K562 (cell line): Measurements from ENCODE around the gene RPLP2. TPM values are rescaled to one million over a fixed set of nuclear protein-coding genes. Genes with fewer than 3 reads are reported as not detected.

ENCODE experiments used
- CBFA2T3 ChIP-seq: fragments of 450-650 bp; IDR thresholded peaks from 2 replicates; pipeline ENCODE4 v1.6.1; 2017
- CHD2 ChIP-seq: IDR thresholded peaks from 2 replicates; pipeline ENCODE4 v1.6.1; 2011; ENCODE audit warnings: low read depth, low read length
- GATA2 ChIP-seq: sonication (generic); formaldehyde crosslinking; IDR thresholded peaks from 2 replicates; pipeline ENCODE4 v1.4.0; 2020; ENCODE audit warnings: mild to moderate bottlenecking, missing genetic modification reagents
- HIVEP1 ChIP-seq: fragments of 250-450 bp; sonication (Bioruptor Pico); IDR thresholded peaks from 2 replicates; pipeline ENCODE4 v1.4.0; 2020; ENCODE audit warnings: mild to moderate bottlenecking
- HOXB6 ChIP-seq: fragments of 250-450 bp; sonication (Bioruptor Pico); IDR thresholded peaks from 2 replicates; pipeline ENCODE4 v1.5.1; 2022; ENCODE audit warnings: mild to moderate bottlenecking, borderline replicate concordance
- JUNB ChIP-seq: fragments of 450-650 bp; formaldehyde crosslinking; conservative IDR thresholded peaks from 2 replicates; pipeline ENCODE4 v1.4.0; 2020; ENCODE audit warnings: mild to moderate bottlenecking
- NBN ChIP-seq: fragments of 450-650 bp; IDR thresholded peaks from 2 replicates; pipeline ENCODE4 v1.6.1; 2016; ENCODE audit warnings: low read depth, mild to moderate bottlenecking
- NCOA4 ChIP-seq: fragments of 450-650 bp; IDR thresholded peaks from 2 replicates; pipeline ENCODE4 v1.6.1; 2018; ENCODE audit warnings: mild to moderate bottlenecking; ENCODE audit not compliant: partially characterized antibody
- NR1H2 ChIP-seq: sonication (generic); formaldehyde crosslinking; IDR thresholded peaks from 2 replicates; pipeline ENCODE4 v1.4.0; 2020; ENCODE audit warnings: mild to moderate bottlenecking, missing genetic modification reagents
- NR2C1 ChIP-seq, 2 experiments: fragments of 450-650 bp; IDR thresholded peaks; 2 replicates each; pipeline ENCODE4 v1.6.1; 2017; ENCODE audit warnings: mild to moderate bottlenecking in 2 of 2, antibody characterized with exemption in 1 of 2, inconsistent platforms in 1 of 2, missing compliant biosample characterization in 1 of 2, missing genetic modification characterization in 1 of 2
- PRPF4 ChIP-seq: fragments of 200-400 bp; formaldehyde crosslinking; IDR thresholded peaks from one replicate; pipeline ENCODE4 v1.6.1; 2017; ENCODE audit warnings: low read length, low read depth, mild to moderate bottlenecking; ENCODE audit not compliant: insufficient read depth, poor library complexity, severe bottlenecking
- RBM25 ChIP-seq: fragments of 200-400 bp; formaldehyde crosslinking; IDR thresholded peaks from 2 replicates; pipeline ENCODE4 v1.6.1; 2018; ENCODE audit warnings: low read length, low read depth, moderate library complexity; ENCODE audit not compliant: severe bottlenecking
- TCF3 ChIP-seq: sonication (generic); formaldehyde crosslinking; IDR thresholded peaks from 2 replicates; pipeline ENCODE4 v1.4.0; 2020; ENCODE audit warnings: mild to moderate bottlenecking, missing genetic modification reagents
- ZBED1 ChIP-seq: IDR thresholded peaks from 2 replicates; pipeline ENCODE4 v1.6.1; 2014
- ZNF143 ChIP-seq: sonication (generic); formaldehyde crosslinking; IDR thresholded peaks from 2 replicates; pipeline ENCODE4 v1.9.0; 2022; ENCODE audit warnings: mild to moderate bottlenecking, missing genetic modification reagents
- ZNF217 ChIP-seq: sonication (generic); formaldehyde crosslinking; IDR thresholded peaks from 2 replicates; pipeline ENCODE4 v1.8.0; 2022; ENCODE audit warnings: mild to moderate bottlenecking, missing genetic modification reagents
- ZNF23 ChIP-seq: fragments of 250-450 bp; sonication (Bioruptor Pico); IDR thresholded peaks from 2 replicates; pipeline ENCODE4 v1.4.0; 2020; ENCODE audit warnings: mild to moderate bottlenecking
- ZNF384 ChIP-seq: IDR thresholded peaks from 2 replicates; pipeline ENCODE4 v1.6.1; 2012; ENCODE audit warnings: low read depth, low read length, improper control_type of control experiment
- polyA plus RNA-seq, 8 experiments: library from polyadenylated mRNA; depleted of rRNA in 4 of 8; stranded (reverse) in 5 of 8; unstranded in 3 of 8; fragments of >200 nt; fragmentation: Nextera tagmentation in 2 of 8; fragmentation: Illumina TruSeq in 1 of 8; extraction: Ambion mirVana in 2 of 8; extraction: Trizol in 1 of 8; gene quantifications; 2 replicates each; pipeline versions ENCODE4 v1.2.1 to v1.2.3, GENCODE V29; 2011 to 2014; ENCODE audit warnings: inconsistent platforms in 1 of 8, missing spikeins in 1 of 8
- total RNA-seq, 7 experiments: library from RNA; depleted of rRNA in 6 of 7; stranded (reverse); fragments of >200 nt in 6 of 7; fragmentation: Illumina TruSeq in 2 of 7; extraction: Trizol in 2 of 7; gene quantifications; 2 replicates each; pipeline versions ENCODE4 v1.2.1 to v1.2.3, GENCODE V29; 2011 to 2021; ENCODE audit warnings: low replicate concordance in 1 of 7
- TF ChIP-seq, protein P1 (sequence below): fragments of 250-450 bp; sonication (Bioruptor Pico); IDR thresholded peaks from 2 replicates; pipeline ENCODE4 v1.5.0; 2021
- TF ChIP-seq, protein P2 (sequence below), 2 experiments: fragments of 450-650 bp; IDR thresholded peaks; 2 replicates each; pipeline ENCODE4 v1.6.1; 2016; ENCODE audit warnings: mild to moderate bottlenecking in 2 of 2, borderline replicate concordance in 1 of 2, low read depth in 1 of 2, moderate library complexity in 1 of 2

RPLP2 gene
- total and polyA plus RNA-seq, 9 of the 15 experiments (the other 6 are each of a cell fraction or from before 2014, with no cell fraction given): 528 to 3,807 (median 1,633) TPM

DNA sequence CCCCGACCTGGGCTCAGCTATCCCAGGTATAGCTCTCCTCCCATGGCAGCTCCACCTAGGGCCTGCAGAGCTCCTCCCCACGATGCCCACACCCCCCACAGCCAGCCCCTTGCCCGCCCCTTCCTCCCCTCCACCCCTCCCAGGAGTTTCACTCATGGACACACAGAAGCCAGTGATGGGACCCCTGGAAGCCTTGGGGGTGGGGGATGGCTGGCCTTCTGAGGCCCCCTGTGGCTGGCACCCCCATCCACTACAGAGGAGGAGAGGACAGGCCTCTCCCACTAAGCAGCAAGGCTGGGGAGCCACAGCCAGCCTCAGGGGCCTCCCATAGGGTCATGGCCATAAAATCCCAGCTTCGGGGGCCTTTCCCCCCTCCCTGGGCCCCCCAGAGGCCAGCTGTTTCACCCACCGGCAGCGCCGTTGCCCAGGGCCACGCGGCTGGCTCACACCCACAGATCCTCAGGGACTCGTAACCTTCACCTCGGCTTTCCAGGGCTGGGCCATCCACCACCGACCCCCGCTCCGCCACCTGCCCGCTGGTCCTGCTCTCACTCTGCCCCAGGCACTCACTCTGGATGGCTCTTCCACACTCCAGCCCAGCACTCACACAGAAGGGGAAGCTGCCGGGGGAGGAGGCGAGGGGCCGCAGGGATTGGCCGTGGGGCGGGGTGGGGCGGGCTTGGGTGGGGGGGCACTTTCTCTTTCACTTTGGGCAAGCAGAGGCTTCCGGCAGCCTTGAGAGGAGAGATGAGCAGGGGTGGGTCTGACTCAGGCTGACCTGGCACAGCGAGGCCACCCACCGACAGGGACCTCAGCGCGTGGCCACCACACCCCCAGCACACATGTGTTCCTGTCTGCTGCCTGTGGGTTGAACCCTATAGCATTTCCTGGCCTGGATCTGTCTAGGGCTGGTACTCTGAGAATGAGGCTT lies 13.9 kb upstream of the RPLP2 start (continued):
- TF ChIP-seq, protein P1, sequence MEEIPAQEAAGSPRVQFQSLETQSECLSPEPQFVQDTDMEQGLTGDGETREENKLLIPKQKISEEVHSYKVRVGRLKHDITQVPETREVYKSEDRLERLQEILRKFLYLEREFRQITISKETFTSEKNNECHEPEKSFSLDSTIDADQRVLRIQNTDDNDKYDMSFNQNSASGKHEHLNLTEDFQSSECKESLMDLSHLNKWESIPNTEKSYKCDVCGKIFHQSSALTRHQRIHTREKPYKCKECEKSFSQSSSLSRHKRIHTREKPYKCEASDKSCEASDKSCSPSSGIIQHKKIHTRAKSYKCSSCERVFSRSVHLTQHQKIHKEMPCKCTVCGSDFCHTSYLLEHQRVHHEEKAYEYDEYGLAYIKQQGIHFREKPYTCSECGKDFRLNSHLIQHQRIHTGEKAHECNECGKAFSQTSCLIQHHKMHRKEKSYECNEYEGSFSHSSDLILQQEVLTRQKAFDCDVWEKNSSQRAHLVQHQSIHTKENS: no peak
- TF ChIP-seq HIVEP1: no peak
- no peak for TF ChIP-seq ZNF217 (CRISPR knock-in tag)
- TF ChIP-seq HOXB6 (CRISPR knock-in tag): no peak
- TF ChIP-seq NCOA4: no peak
- TF ChIP-seq GATA2: no peak
- no peak for TF ChIP-seq NR2C1 (IDR thresholded peaks at IDR 0.05)
- no peak for TF ChIP-seq NR2C1 (tag; IDR thresholded peaks at IDR 0.05)
- no peak for TF ChIP-seq PRPF4
- no peak for TF ChIP-seq ZBED1
- no peak for TF ChIP-seq JUNB (CRISPR knock-in tag)
- no peak for TF ChIP-seq NR1H2 (CRISPR knock-in tag)
- no peak for TF ChIP-seq RBM25
- TF ChIP-seq ZNF23 (CRISPR knock-in tag): no peak
- TF ChIP-seq NBN: no peak
- no peak for TF ChIP-seq CHD2
- no peak for TF ChIP-seq CBFA2T3
- no peak for TF ChIP-seq TCF3 (CRISPR knock-in tag)
- TF ChIP-seq, protein P2, sequence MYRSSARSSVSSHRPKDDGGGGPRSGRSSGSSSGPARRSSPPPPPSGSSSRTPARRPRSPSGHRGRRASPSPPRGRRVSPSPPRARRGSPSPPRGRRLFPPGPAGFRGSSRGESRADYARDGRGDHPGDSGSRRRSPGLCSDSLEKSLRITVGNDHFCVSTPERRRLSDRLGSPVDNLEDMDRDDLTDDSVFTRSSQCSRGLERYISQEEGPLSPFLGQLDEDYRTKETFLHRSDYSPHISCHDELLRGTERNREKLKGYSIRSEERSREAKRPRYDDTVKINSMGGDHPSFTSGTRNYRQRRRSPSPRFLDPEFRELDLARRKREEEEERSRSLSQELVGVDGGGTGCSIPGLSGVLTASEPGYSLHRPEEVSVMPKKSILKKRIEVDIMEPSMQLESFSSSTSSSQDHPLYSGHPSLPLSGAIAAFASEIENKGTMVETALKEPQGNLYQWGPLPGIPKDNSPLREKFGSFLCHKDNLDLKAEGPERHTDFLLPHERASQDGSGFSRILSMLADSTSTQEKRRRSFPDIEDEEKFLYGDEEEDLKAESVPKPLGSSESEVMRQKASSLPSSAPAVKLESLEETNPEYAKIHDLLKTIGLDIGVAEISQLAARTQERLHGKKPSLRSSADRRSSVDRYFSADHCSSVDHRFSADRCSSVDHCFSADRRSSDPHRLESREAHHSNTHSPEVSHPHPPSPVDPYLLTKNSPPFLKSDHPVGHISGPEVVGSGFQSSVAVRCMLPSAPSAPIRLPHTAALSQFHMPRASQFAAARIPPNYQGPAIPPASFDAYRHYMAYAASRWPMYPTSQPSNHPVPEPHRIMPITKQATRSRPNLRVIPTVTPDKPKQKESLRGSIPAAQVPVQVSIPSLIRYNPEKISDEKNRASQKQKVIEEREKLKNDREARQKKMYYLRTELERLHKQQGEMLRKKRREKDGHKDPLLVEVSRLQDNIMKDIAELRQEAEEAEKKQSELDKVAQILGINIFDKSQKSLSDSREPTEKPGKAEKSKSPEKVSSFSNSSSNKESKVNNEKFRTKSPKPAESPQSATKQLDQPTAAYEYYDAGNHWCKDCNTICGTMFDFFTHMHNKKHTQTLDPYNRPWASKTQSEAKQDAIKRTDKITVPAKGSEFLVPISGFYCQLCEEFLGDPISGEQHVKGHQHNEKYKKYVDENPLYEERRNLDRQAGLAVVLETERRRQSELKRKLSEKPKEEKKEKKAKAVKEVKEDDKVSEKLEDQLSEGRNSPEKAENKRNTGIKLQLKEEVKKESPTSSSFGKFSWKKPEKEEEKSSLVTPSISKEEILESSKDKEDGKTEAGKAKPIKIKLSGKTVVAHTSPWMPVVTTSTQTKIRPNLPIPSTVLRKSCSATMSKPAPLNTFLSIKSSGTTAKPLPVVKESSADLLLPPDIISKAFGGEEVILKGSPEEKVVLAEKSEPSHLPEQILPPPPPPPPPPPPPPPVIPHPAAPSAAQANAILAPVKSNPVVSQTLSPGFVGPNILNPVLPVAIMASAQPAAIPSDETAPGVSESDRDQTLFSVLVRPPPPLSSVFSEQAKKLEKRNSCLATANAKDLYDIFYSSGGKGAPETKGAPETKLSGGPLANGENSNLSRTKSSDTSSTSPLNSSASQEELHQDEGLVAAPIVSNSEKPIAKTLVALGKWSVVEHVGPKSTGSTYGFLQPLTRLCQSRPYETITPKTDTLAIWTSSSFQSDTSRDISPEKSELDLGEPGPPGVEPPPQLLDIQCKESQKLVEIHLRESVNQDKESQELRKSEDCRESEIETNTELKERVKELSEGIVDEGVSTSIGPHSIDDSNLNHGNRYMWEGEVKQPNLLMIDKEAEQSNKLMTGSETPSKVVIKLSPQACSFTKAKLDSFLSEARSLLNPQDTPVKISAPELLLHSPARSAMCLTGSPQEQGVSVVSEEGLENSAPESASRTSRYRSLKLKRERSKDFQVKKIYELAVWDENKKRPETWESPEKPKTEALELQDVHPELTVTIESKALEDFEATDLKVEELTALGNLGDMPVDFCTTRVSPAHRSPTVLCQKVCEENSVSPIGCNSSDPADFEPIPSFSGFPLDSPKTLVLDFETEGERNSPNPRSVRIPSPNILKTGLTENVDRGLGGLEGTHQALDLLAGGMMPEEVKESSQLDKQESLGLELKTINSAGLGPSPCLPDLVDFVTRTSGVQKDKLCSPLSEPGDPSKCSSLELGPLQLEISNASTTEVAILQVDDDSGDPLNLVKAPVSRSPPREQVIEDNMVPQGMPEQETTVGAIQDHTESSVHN (IDR thresholded peaks at IDR 0.05; ENCODE audit: borderline replicate concordance in 1 of 2, low read depth in 1 of 2): no peak
- TF ChIP-seq ZNF384: no peak
- TF ChIP-seq ZNF143 (CRISPR knock-in tag): no peak
